HL-60 (cell line): ENCODE results near the gene SART3.

Experiments used
- GABPA ChIP-seq: IDR thresholded peaks from 2 replicates; pipeline ENCODE4 v1.6.1; 2012; ENCODE audit warnings: low read depth
- POLR2AphosphoS5 ChIP-seq: IDR thresholded peaks from 2 replicates; pipeline ENCODE4 v1.6.1; 2012; ENCODE audit warnings: low read depth
- SPI1 ChIP-seq: IDR thresholded peaks from 2 replicates; pipeline ENCODE4 v1.6.1; 2012; ENCODE audit warnings: low read depth, mild to moderate bottlenecking, borderline replicate concordance
- TF ChIP-seq, protein P1 (sequence below): IDR thresholded peaks from one replicate; pipeline ENCODE4 v1.5.1; 2011; ENCODE audit warnings: low read length, control low read depth, inconsistent platforms; ENCODE audit not compliant: insufficient read depth
- TF ChIP-seq, protein P2 (sequence below): IDR thresholded peaks from 2 replicates; pipeline ENCODE4 v1.6.1; 2012; ENCODE audit warnings: low read depth; ENCODE audit not compliant: insufficient replicate concordance

DNA sequence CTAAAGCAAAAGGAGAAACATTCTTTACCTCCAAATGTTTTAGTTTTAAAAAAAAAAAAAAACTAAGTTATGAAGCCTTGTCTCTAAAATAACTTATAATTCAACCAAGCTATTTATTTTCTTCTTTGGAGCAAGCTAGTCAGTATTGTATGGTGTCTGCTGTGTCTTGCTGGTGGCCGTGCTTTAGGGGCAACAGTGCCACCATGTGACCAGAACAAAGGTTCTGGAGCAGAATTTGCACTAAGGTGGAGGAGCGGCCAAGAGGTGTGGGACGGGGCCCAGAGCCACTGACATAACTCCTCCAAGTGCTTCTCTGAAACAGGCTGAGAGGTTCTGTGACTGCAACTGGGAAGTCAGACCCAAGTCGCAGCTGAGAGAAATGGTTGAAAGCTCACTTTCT lies 41.4 kb downstream of the SART3 start:
- TF ChIP-seq POLR2AphosphoS5 (no peak), SPI1 (no peak), GABPA (no peak)
- TF ChIP-seq, protein P1, sequence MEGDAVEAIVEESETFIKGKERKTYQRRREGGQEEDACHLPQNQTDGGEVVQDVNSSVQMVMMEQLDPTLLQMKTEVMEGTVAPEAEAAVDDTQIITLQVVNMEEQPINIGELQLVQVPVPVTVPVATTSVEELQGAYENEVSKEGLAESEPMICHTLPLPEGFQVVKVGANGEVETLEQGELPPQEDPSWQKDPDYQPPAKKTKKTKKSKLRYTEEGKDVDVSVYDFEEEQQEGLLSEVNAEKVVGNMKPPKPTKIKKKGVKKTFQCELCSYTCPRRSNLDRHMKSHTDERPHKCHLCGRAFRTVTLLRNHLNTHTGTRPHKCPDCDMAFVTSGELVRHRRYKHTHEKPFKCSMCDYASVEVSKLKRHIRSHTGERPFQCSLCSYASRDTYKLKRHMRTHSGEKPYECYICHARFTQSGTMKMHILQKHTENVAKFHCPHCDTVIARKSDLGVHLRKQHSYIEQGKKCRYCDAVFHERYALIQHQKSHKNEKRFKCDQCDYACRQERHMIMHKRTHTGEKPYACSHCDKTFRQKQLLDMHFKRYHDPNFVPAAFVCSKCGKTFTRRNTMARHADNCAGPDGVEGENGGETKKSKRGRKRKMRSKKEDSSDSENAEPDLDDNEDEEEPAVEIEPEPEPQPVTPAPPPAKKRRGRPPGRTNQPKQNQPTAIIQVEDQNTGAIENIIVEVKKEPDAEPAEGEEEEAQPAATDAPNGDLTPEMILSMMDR: no peak
- TF ChIP-seq, protein P2, sequence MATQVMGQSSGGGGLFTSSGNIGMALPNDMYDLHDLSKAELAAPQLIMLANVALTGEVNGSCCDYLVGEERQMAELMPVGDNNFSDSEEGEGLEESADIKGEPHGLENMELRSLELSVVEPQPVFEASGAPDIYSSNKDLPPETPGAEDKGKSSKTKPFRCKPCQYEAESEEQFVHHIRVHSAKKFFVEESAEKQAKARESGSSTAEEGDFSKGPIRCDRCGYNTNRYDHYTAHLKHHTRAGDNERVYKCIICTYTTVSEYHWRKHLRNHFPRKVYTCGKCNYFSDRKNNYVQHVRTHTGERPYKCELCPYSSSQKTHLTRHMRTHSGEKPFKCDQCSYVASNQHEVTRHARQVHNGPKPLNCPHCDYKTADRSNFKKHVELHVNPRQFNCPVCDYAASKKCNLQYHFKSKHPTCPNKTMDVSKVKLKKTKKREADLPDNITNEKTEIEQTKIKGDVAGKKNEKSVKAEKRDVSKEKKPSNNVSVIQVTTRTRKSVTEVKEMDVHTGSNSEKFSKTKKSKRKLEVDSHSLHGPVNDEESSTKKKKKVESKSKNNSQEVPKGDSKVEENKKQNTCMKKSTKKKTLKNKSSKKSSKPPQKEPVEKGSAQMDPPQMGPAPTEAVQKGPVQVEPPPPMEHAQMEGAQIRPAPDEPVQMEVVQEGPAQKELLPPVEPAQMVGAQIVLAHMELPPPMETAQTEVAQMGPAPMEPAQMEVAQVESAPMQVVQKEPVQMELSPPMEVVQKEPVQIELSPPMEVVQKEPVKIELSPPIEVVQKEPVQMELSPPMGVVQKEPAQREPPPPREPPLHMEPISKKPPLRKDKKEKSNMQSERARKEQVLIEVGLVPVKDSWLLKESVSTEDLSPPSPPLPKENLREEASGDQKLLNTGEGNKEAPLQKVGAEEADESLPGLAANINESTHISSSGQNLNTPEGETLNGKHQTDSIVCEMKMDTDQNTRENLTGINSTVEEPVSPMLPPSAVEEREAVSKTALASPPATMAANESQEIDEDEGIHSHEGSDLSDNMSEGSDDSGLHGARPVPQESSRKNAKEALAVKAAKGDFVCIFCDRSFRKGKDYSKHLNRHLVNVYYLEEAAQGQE: no peak
